Stimulated activated CD8-positive, alpha-beta memory T cell treated with anti-CD3 and anti-CD28 coated beads, Interleukin-7, amount 100 ng/mL, for 1 hour (primary cell): ENCODE data around the gene DGKH.

Experiments
- DNase-seq, 2 donors: peaks; one replicate each; pipeline ENCODE4 v3.0.0-alpha.2; 2020; ENCODE audit warnings: low read depth in 2 of 2

DGKH gene

DNA sequence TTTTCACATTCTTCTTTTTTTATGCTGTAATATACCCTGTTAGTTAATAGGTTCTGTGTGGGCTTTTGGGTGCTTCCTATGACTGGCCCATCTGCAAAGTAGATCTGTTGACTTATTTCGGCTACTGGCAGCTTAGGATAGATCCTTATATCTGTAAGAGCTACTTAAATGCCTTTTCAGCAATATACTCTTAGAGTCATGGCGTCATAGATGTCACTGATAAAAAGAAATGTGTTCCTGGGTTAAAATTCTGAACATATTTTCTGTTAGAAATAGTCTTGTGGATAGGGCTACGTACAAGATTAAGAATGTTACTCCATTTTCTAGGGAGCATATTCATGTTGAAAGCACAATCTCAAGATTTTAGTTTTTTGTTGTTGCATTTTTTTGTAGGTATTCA is 228.2 kb downstream of the DGKH start:
- no peak for DNase-seq

GRCh38 chr13:42277618-42278276 is 229.3 kb downstream of the DGKH start:
- no peak for DNase-seq

GRCh38 chr13:42279080-42279479 is 230.6 kb downstream of the DGKH start:
- no peak for DNase-seq

- DNase-seq, result no peak
These were observed 231.5 kb downstream of the DGKH start for GRCh38 chr13:42279986-42280385.

GRCh38 chr13:42280537-42280936 is 232.1 kb downstream of the DGKH start:
- DNase-seq, result no peak

- DNase-seq, result no peak
These were observed 235.1 kb downstream of the DGKH start for GRCh38 chr13:42283574-42283973.

DNA sequence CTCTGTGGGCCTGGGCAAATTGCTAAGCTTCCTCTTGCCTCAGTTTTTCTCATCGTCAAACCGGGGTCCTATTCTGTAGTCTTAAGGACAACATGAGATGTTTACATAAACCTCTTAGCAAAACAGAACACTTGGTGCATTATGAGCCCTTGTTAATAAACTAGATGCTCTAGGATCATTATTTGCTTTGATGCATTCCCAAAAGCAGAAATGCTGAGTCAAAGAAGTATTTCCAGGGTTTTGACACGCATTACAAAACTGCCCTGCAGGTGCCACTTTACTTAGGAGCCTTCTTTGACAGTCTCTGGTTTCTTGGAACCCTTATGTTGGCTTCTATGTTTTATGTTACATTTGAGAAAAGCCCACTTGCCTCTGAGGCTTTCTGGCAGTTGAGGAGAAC is 235.6 kb downstream of the DGKH start:
- no peak for DNase-seq
